Breast epithelium (tissue), 3 donors: ENCODE results near the gene ADRA2B.

Experiments used
- CTCF ChIP-seq, 3 donors: fragments of 450-650 bp; IDR thresholded peaks; one replicate each; pipeline ENCODE4 v1.5.1; 2016 to 2017; ENCODE audit warnings: antibody characterized with exemption in 3 of 3, mild to moderate bottlenecking in 3 of 3, moderate library complexity in 3 of 3
- POLR2A ChIP-seq: fragments of 450-650 bp; IDR thresholded peaks from one replicate; pipeline ENCODE4 v1.6.1; 2016; ENCODE audit warnings: antibody characterized with exemption, mild to moderate bottlenecking, moderate library complexity

DNA sequence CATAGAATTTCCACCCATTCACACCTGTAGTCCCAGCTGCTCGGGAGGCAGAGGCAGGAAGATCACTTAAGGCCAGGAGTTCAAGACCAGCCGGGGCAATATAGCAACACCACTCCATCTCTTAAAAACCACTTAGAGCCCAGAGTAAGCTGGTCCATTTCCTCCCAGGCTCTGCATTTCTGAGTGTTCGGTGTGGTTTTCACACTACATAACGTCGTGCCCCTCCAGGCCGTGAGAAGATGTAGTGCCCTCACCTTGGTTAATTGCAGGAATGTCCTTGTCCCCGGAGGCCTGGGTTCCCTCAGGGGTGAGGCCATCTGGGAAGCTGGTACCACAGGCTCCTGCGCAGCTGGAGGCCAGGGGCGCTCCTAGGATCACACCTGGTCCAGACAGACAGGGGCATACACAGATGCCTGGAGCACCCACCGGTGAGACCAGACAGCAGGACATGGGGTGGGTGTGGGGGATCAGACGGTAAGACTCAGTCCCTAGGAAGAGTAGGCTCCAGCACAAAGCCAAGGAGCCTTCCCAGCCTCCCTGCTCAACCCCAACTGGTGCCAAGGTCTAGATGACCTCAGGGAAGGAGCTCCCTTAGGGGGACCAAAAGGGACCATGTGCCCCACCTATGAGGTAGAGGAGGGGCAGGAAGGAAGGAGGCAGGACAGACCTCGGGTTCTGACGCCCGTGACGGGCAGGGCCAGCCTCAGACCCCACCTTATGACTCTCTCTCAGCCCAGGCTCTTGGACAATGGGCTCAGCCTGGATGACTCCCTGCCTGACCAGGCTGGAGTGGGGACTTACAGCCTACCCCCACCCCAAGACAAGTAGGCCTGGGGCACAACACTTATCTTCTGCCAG is 21.2 kb upstream of the ADRA2B start:
- no peak for TF ChIP-seq CTCF (IDR thresholded peaks at IDR 0.05)
- TF ChIP-seq POLR2A = no peak
